ENCODE measurements around the gene NCAM2. TPM values are rescaled to one million over a fixed set of nuclear protein-coding genes. Genes with fewer than 3 reads are reported as not detected.

NCAM2 gene
- total and polyA plus RNA-seq, 2 of the 8 experiments (the other 6 are each of a cell fraction or from before 2014, with no cell fraction given), result 0.14 to 1.1 TPM

GRCh38 chr21:21290751-21291150 is 292.5 kb downstream of the NCAM2 start:
- Histone ChIP-seq H2BK15ac (ENCODE audit: low read length) (no peak overlapping the region), H3K18ac (ENCODE audit: extremely low read depth, low read length) (no peak overlapping the region), H3K4me1 (replicated peaks in 1 of 4; ENCODE audit: control insufficient read depth in 3 of 4, insufficient read depth in 4 of 4, low read length in 3 of 4) (no peaks in the 10 kb centered on the region), H3K56ac (replicated peaks; ENCODE audit: insufficient read length, low read depth, low read length) (no peak overlapping the region), H3K79me2 (ENCODE audit: control insufficient read depth in 1 of 2, insufficient read depth in 2 of 2, low read length in 2 of 2) (no peaks in the 10 kb centered on the region), H2BK12ac (ENCODE audit: low read depth, low read length) (no peak overlapping the region), H3K9ac (replicated peaks in 1 of 4; ENCODE audit: extremely low read depth in 1 of 4, low read depth in 3 of 4, low read length in 3 of 4) (no peak overlapping the region), H2BK20ac (ENCODE audit: low read length) (no peak overlapping the region), H3K27me3 (replicated peaks in 1 of 4; ENCODE audit: control insufficient read depth in 3 of 4, extremely low read depth in 1 of 4, insufficient read depth in 3 of 4, low read length in 3 of 4) (no peaks in the 10 kb centered on the region; a peak in 1 of 7 replicates), H3K79me1 (ENCODE audit: low read depth, low read length) (no peaks in the 10 kb centered on the region), H2AK5ac (ENCODE audit: low read depth, low read length) (no peak overlapping the region), H3K27ac (ENCODE audit: low read depth, low read length) (no peak overlapping the region), H3K4ac (replicated peaks; ENCODE audit: insufficient read length, low read depth, low read length) (no peak overlapping the region), H4K8ac (ENCODE audit: extremely low read depth, insufficient read depth, low read length) (no peak overlapping the region), H3K23me2 (ENCODE audit: low read depth, low read length) (no peaks in the 10 kb centered on the region), H4K5ac (ENCODE audit: insufficient read length, low read depth, low read length) (no peak overlapping the region), H2AFZ (ENCODE audit: low read length) (peak overlapping the region; percentile 31; the same call in 1 of the 2 replicates), H3K9me3 (ENCODE audit: insufficient read depth in 2 of 2, low read depth in 1 of 2, low read length in 1 of 2) (no peaks in the 10 kb centered on the region), H2BK5ac (ENCODE audit: low read depth, low read length) (no peak overlapping the region), H3K4me2 (ENCODE audit: insufficient read depth in 1 of 2, low read depth in 2 of 2, low read length in 2 of 2) (no peak overlapping the region), H3K23ac (ENCODE audit: insufficient read length) (no peak overlapping the region), H4K20me1 (replicated peaks in 1 of 2; ENCODE audit: control insufficient read depth in 1 of 2, insufficient read depth in 2 of 2, low read length in 2 of 2) (no peaks in the 10 kb centered on the region), H3K4me3 (ENCODE audit: extremely low read depth in 1 of 4, insufficient read depth in 2 of 4, low read depth in 3 of 4, low read length in 4 of 4) (no peak overlapping the region), H4K91ac (replicated peaks; ENCODE audit: insufficient read length, low read length) (no peak overlapping the region), H2BK120ac (replicated peaks; ENCODE audit: low read depth, low read length) (no peak overlapping the region), H3K14ac (ENCODE audit: insufficient read length) (no peak overlapping the region), H3K36me3 (ENCODE audit: control insufficient read depth in 2 of 4, insufficient read depth in 4 of 4, low read length in 3 of 4) (no peaks in the 10 kb centered on the region)
- TF ChIP-seq SRF (IDR thresholded peaks at IDR 0.05; ENCODE audit: low read depth, low read length) (no peak), RBBP5 (IDR thresholded peaks at IDR 0.05; ENCODE audit: borderline replicate concordance, low read depth, low read length) (no peak), POU5F1 (IDR thresholded peaks at IDR 0.05; ENCODE audit: low read depth, low read length) (no peak), E2F6 (IDR thresholded peaks at IDR 0.05) (no peak), CHD2 (IDR thresholded peaks at IDR 0.05; ENCODE audit: low read length) (no peak), POLR2AphosphoS5 (IDR thresholded peaks at IDR 0.05; ENCODE audit: low read depth, low read length) (no peak), KDM5A (IDR thresholded peaks at IDR 0.05; ENCODE audit: low read length) (no peak)
- no peak for DNase-seq (ENCODE audit: low read depth in 1 of 2, low spot score in 2 of 2)
- CTCF ChIA-PET (ENCODE audit: partially characterized antibody), result no interaction called here
- WGBS, 2 experiments (ENCODE audit: extremely low coverage in 1 of 2, insufficient coverage in 1 of 2, insufficient read length in 1 of 2, insufficient replicate concordance in 2 of 2, low coverage in 1 of 2, low lambda C conversion rate in 2 of 2, missing lambda C conversion rate in 1 of 2), result 85% methylated on average over 4 of the region's 4 CpGs; no CpG with 5 or more reads in 1 of the 2 experiments
- POLR2A ChIA-PET (ENCODE audit: partially characterized antibody), result no interaction called here
- no peak for FAIRE-seq
